Measurements from ENCODE around the gene SYT1.

The SYT1 gene

DNA sequence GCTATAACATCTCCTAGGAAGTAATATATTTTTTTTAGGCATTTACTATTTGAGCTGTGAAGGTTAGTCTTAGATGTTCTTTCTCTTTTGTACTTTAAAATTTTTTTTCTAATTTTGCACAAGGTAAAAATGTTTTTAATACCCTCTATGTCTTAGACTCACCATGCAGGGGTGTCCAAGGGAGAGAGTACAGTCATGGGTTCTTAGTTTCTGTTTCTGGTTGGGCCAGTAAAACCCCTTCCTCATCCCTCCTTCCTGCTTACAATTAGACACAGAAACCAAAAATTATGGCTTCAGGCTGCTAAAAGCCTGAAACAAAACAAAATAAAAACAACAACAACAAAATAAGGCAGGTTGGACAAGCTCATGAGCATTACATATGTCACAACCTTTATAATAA, 193.0 kb downstream of the SYT1 start:
- DNase-seq (ENCODE audit: low read depth) = no peak

DNA sequence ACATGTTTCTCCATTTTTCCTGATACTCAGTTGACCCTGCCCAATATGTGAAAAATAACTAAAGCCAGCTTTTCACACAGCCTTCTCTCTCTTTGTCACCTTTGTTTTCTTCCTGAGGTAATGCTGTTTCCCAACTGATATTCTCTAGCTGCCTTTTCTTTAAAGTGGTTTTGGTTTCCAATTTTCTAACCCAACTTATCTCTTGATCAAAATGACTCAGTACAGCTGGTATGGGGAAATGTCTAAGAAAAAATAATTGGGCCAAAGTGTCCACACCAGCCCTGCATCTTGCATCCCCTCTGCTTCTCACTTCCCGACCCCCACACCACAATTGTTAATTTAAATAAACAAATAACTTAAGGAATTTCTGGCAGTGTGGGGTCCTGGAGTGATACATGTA, 193.8 kb downstream of the SYT1 start:
- DNase-seq (ENCODE audit: low read depth) = no peak

DNA sequence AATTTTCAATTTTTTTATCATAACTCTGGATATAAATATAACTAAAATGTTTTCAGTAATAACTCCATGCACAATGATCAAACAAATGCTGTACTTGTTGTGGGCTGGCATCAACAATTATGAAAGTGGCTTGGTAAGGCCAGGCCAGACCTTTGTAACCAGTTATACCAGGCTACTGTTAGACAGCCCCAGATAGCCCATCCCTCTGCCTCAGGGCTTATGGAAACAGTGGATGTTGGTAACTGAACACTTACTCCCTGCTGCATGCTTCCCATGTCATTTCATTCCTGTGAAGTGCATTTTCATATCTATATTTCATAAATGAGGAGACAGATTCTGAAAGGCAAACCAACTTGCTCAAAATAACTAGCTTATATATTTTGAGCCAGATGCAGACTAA, 195.0 kb downstream of the SYT1 start:
- no peak for DNase-seq (ENCODE audit: low read depth)

DNA sequence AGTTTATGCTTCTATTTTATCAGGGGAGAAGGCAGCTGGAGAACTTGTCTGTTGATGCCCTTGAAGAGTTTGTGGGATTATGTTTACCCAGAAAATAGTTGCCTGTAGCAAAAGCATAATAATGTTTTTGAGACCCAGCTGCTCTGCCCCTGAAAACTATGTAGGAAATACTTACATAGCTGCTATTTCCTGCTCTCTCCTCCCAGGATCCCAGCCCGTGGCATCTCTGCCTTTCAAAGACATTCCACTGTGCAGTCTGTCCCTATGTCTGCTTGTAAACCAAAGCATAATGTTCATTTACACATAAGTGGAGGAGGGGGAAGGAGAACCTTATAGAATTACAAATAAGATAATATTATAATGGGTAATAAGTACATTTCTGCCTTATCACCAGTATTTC, 198.7 kb downstream of the SYT1 start:
- DNase-seq (ENCODE audit: low read depth) = no peak

DNA sequence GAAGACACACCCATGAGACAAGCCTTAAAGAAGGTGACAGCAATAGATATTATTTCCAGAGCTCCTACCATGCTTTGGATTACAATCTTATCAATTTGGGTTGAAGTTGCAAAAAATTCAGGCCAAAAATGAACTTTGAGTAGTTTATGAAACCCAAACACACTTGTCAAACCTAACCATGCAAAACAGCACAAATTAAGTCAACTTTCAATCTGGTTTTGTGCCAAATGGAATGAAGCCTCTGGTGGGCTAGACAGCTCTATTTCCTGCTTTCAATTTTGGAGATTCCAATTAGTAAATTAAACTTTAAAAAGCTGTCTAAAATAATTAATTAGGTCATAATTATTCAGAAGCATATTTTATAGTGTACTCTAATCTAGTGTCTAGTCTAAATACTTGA, 203.4 kb downstream of the SYT1 start:
- DNase-seq (ENCODE audit: low read depth) = no peak

DNA sequence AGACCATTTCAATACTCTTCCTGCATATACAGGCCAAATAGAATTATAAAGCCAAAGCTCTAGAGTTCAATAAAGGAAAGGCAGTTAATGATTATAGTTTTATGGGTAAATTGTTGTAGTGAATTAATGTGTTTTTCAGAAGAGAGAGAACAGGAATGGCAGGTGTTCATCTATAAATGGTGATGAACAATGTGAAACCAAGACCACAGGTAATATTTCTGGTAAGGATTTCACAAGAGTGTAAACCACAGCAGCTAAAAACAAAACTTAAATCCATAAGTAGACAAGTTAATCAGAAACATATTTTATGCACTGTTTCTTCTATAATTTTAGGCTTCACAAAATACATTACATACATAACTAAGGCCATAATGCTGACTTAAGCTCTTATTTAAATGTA, 204.4 kb downstream of the SYT1 start:
- no peak for DNase-seq (ENCODE audit: low read depth)

DNA sequence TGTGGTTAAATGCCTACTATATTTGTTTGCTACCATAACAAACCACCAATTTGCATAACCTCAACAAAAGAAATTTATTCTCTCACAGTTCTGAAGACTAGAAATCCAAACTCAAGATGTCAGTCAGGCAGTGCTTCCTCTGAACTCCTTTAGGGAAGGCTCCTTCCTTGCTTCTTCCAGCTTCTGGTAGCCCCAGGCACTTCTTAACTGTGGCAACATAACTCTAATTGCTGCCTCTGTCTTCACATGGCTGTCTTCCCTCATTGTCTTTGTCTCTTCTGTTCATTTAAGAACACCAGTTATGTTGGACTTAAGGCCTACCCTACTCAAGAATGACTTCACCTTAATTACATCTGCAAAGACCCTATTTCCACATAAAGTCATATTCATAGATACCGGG, 206.9 kb downstream of the SYT1 start:
- DNase-seq (ENCODE audit: low read depth) = no peak

DNA sequence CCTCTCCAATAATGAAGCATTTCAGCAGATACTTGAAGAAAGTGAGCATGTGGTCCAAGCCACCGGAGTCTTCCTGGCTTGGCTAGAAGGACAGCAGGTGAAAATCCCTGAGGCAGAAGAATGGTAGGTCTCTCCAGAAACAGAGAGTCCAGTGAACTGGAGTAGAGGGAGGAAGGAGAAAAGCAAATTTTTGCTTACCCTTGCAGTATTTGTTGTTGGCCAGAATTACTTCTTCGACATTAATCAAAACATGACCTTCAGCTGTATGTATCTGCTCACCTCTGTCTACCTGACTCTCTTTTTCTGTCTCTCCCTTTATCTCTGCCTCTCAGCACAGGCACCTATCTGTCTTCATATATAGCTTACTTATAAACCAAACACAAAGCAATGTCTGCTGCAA, 208.9 kb downstream of the SYT1 start:
- no peak for DNase-seq (ENCODE audit: low read depth)

DNA sequence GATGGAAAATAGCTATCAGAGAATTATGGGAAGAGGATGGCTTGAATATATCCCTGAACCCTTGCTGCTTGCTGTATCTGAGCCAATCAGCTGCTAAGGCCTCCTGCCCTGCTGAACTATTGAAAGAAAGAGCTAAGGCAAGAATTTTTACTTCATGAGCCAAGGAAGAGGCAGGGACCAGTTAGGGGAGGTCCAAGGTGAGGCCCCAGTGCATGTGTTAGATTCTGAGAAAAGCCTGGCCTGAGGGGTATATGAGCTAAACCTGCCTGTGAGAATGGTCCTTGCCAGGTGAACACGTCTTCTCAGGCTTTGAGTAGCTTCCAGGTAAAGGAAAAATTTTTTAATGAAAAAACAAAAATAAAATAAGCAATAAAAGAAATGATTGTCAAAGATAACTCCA, 218.0 kb downstream of the SYT1 start:
- no peak for DNase-seq (ENCODE audit: low read depth)

DNA sequence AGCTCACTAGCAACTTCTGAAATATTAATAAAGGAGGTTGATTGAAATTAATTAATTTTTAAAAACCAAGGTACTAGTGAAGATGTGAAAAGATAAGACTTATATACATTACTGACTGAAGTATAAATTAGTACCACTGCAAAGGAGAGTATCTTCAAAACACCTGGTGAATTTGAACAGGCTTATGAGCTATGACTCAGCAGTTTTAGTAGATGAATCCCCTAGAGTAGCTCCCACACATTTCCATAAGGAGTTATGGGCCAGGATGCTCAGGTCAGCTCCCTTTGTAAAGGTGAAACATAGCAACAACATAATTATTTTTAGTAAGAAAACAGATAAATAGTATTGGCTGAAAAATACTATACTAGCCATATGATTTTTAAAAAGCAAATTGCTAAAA, 218.6 kb downstream of the SYT1 start:
- DNase-seq (ENCODE audit: low read depth) = no peak

DNA sequence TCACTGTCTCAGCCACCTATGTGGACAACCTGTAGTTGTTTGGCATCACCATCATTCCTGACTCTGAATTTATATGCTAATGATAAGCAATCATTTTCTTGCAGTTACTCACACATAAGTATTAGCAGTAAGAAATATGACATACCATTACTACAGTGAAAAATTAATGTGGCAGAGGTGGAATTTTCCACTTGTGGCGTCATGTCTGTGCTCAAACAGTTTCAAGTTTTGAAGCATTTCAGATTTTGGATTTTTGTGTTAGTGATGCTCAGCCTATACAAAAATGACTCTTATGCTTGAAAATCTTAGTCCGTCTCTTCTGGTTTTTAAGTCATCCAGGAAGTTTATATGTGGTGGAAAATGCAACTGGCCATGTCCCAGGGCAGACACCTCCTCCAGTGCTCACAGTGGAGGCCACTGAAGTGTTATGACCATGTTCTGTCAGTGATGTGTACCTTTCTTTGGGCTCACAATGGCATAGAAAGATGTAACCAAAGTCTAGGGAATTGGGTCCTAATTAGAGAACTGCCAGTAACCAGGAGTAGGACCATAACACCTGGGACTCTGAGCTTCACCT, 220.6 kb downstream of the SYT1 start:
- DNase-seq (ENCODE audit: low read depth) = no peak

DNA sequence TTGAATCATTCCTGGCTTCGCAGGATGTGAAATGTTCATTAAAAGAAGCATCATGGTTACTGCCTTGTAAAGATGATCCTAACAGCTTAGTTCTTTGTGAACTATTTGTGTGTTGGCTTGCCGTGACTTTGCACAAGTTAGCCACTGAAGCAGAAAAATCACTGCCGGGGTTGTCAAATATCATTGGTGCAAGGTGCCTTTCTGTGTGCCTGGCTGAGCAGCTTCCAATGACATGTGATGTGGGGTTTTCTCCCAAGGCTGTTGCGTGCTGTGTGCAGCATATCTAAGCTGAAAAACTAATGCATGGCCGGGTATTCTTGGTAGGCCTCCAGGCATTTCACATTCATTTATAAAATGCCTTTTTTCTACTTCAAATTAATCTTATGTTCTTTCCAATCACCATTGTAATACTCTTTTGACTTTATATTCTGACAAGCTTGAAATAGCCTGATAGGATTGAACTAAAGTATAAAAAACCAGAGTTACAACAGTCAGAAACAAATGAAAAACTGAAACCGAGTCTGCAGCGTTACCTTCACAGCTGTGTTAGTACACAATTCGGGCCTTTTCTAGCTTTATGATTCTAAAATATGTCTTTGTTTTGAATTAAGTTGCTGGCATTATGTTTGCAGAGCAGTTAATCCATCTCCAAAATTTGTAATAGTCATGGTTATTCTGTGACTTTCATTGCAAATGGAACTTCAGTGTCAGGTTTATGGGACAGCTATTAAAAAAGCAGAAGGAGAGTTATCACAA, 222.1 kb downstream of the SYT1 start:
- DNase-seq (ENCODE audit: low read depth) = no peak

DNA sequence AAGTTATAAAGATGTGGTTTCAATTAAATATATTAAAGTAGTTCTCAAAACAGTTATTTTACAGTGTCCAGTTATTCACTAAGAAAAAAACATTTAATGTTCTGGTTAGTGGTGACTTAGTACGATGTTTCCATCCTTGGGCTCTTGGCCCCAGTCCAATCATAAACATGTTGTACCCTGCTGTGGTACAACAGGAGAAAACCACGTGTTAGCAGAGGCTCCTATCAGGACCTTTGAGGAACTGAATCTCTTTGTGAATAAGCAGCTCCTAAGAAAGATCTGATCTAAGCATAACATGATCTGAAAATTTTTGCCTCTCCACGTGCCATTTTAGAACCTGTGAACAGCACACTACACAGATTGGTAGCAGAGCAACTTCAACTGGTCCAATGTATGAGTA, 234.0 kb downstream of the SYT1 start:
- DNase-seq (ENCODE audit: low read depth) = no peak

DNA sequence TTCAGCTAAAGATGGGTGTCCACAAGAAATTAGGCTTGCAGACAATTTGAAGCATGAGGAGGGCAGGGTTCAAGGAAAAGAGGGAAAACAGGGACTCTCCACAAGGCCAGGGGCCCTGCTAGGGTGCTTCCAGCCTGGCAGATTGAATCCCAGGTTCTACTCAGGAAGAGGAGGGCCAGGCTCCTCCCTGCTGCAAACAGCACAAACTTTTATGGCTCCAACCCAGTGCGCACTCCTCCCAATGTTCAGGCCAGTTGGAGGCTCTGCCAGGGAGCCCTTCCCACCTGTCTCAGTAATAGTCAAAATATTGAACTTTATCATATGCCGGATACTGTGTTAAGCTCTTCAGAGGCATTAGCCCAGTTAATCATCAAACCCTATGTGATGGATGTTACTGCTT, 244.4 kb downstream of the SYT1 start:
- DNase-seq (ENCODE audit: low read depth) = no peak

DNA sequence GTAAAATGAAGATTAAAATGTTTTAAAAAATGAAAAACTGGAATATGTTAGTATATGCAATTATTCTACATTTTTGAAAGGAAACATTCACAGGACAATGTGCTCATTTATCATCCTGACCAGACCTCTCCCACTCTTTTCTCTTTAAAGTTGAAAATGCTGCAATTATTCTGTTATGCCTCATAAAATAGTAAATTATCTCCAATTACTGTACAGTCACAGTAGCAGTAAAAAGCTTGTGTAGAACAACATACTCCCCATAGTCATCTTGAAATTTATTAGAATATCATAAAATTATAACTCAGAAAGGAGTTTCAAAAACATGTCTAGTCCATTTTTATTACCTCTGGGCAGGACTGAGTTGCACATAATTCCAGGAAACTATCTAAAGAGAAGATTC, 250.3 kb downstream of the SYT1 start:
- DNase-seq (ENCODE audit: low read depth) = no peak

DNA sequence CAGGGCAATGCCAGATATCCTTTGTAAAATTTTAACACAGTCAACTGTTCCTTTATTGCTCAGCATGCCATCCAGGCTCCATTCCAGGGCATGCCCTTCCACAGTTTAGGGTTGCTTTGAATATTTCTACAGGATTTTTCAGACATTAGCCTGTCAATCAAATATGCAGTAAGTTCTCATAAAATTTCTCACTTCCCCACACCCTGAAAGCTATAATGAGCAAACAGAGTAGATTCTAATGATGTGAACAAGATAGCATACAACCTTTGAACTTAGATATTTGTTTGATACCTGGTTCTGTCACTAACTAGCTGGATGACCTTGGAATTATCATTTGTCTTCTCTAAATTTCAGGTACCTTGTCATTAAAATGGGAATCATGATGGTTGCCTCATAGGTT, 251.2 kb downstream of the SYT1 start:
- DNase-seq (ENCODE audit: low read depth) = no peak

DNA sequence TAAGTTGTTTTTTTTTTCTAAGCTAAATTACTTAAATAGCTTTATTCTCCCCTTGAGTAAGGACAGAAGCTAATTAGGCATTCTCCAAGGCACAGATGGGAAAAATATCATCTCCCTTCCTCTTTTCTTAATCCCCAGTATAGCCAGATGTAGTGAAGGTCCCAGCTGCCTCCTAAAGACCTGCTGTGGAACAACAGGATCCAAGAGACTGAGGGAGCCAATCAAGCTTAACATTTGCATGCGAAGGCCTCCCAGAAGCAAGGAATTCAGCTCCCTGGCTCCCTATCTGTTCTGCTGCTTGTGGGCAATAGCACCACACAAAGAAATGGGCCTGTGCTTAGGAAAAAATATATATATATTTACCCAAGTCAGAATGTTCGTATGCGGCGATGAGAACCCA, 255.2 kb downstream of the SYT1 start:
- DNase-seq (ENCODE audit: low read depth) = no peak

DNA sequence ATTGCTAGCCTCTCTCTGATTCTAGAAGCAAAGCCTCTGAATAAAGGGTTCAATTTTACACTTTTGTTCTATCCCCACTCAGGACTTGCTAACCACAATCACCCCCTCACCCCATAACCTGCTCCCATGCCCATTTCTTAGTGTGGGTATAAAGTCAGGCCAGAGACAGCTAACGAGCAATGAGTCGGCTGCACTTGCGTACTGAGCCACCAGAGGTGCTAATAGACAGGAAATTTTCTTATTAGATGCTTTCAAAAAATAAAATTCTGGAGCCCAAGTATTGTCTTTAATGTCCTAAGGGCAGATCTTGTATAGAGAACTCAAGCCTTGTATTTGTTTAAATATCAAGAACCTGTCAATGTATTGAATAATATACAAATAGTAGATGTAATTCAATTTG, 256.9 kb downstream of the SYT1 start:
- DNase-seq (ENCODE audit: low read depth) = no peak

DNA sequence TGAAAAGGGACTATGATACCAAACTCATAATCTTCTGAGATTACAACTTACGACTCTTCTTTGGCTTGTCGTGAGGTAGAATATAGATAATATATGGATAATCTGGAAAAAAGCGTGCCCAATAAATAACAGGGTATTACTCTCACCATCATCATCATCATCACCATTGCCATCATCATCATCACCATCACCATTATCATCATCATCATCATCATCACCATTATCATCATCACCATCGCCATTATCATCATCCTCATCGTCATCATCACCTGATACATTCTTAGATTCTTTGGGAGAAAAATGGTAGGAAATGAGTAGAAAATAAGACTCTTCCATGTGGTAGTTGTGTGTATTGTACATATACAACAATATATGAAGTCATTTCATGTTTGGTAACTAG, 259.8 kb downstream of the SYT1 start:
- DNase-seq (ENCODE audit: low read depth) = no peak

DNA sequence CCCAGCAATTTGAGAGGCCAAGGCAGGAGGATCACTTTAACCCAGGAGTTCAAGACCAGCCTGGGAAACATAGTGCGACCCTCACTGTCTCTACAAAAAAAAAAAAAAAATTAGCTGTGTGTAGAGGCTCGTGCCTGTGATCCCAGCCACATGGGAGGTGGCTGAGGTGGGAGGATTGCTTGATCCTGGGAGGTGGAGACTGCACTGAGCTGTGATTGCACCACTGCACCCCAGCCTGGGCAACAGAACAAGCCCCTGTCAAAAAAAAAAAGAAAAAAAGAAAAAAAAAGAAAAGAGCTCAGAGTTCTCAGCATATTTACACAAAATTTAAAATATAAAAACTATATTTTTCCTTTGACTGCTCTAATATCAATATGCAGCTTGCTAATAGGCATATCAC, 260.8 kb downstream of the SYT1 start:
- DNase-seq (ENCODE audit: low read depth) = no peak

DNA sequence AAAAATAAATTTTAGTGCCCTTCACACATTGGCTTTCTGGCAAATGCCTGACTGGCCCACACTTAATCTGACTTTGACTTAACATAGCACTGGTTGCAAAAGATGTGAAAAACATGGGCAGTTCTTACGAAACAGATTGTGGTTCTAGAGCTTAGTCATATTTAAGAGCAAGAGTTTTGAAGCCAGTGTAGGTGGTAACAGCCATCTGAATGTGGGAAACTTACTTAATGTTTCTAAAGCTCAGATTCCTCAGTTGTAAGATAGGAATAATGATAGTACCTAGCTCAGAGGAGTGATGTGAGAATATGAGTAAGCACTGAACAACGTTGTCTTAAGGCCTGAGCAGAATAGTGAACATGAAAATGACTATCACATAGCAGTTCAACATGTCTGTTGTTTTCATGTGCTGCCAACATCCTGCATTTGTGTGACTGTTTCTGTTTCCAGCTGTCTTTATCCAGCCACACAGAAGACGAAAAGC, 262.7 kb downstream of the SYT1 start:
- peak; percentile 43 for DNase-seq (ENCODE audit: low read depth)

DNA sequence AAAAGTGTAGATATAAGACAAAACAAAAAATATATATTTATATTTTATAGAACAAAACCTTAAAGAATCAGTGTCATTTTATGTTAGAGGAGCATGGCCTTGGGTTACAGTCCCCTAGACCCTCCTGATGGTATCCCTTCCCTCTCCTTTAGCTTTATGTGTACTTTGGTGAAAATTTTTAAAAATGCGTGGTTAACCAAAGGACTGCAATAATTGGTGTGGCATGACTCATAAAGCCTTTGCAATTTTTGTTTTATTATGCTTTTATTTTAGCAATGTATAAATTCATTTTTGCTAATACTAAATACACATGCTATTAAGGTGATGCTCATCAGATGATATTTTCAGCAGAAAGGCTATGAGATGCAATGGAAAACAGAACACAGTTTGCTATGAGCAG, 264.4 kb downstream of the SYT1 start:
- no peak for DNase-seq (ENCODE audit: low read depth)

DNA sequence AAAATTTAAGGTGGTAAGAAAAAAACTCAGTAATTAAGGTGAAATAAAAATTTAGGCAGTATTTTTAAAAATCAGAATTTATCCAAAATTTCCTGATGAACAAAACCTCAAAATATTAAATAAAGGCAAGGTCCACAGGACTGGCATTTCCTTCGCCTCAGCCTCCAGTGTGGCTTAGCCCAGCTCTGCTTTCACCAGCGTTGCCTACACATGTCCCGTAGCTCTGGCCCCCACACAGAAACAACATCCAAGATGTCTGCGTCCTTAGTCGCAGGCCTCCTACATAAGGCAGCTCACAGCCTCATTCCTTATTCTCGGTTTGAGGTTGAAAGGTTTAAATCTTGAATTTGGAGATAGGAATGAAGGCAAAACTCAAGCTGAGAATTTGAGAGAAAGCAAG, 274.3 kb downstream of the SYT1 start:
- no peak for DNase-seq (ENCODE audit: low read depth)

DNA sequence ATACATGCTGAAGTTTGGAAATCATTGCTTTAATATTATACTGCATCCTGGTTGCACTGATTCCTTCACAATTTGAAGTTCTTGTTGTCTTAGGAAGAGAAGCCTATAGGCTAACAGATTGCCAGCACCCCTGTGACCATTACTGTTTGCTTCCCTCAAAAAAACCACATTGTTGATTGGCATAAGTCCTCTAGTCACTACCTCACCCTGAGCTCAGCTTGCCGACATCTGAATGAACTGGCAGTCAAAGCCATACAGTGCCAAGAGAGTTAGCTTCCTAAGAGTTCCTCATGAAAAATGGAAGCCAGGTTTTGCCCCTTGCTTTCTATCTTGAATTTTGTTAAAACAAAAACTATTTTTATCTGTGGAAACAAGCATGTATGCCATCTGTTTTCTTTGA, 276.1 kb downstream of the SYT1 start:
- DNase-seq (ENCODE audit: low read depth) = no peak
